K562 (cell line): ENCODE results near the gene NABP1. TPM values are rescaled to one million over a fixed set of nuclear protein-coding genes. Genes with fewer than 3 reads are reported as not detected.

ENCODE experiments used
- BCOR ChIP-seq: fragments of 450-650 bp; IDR thresholded peaks from 2 replicates; pipeline ENCODE4 v1.6.1; 2016
- ELF1 ChIP-seq: fragments of 200-800 bp; sonication (Bioruptor generic); IDR thresholded peaks from 2 replicates; pipeline ENCODE4 v1.6.1; 2016; ENCODE audit warnings: missing genetic modification characterization, missing compliant biosample characterization
- FOXM1 ChIP-seq, 2 experiments: fragments of 450-650 bp in 1 of 2; sonication (generic) in 1 of 2; formaldehyde crosslinking in 1 of 2; IDR thresholded peaks; 2 replicates each; pipeline versions ENCODE4 v1.6.1 to v1.9.0; 2017 to 2022; ENCODE audit warnings: low read depth in 2 of 2, mild to moderate bottlenecking in 2 of 2, missing genetic modification reagents in 1 of 2, moderate library complexity in 1 of 2
- HDAC8 ChIP-seq: fragments of 450-650 bp; IDR thresholded peaks from 2 replicates; pipeline ENCODE4 v1.6.1; 2016; ENCODE audit warnings: mild to moderate bottlenecking, missing genetic modification characterization, moderate library complexity, missing compliant biosample characterization
- JUND ChIP-seq, 2 experiments: IDR thresholded peaks; 2 replicates in 1 of 2; 3 replicates in 1 of 2; pipeline ENCODE4 v1.6.1; 2011; ENCODE audit warnings: borderline replicate concordance in 2 of 2, low read depth in 2 of 2, low read length in 2 of 2, improper control_type of control experiment in 1 of 2, missing biosample characterization in 1 of 2, missing genetic modification characterization in 1 of 2, missing genetic modification reagents in 1 of 2
- PCBP1 ChIP-seq: fragments of 200-400 bp; formaldehyde crosslinking; IDR thresholded peaks from 2 replicates; pipeline ENCODE4 v1.6.1; 2018; ENCODE audit warnings: mild to moderate bottlenecking, low read depth, low read length; ENCODE audit not compliant: poor library complexity, severe bottlenecking
- RBBP5 ChIP-seq: fragments of 200-600 bp; sonication (generic); IDR thresholded peaks from 2 replicates; pipeline ENCODE4 v1.6.1; 2012; ENCODE audit warnings: borderline replicate concordance, mild to moderate bottlenecking, low read length, control low read depth, inconsistent platforms; ENCODE audit not compliant: insufficient read depth, poor library complexity, severe bottlenecking
- SMARCE1 ChIP-seq: fragments of 450-650 bp; IDR thresholded peaks from 2 replicates; pipeline ENCODE4 v1.7.1; 2016; ENCODE audit warnings: mild to moderate bottlenecking
- SREBF2 ChIP-seq: sonication (generic); formaldehyde crosslinking; IDR thresholded peaks from 2 replicates; pipeline ENCODE4 v1.4.0; 2020; ENCODE audit warnings: mild to moderate bottlenecking, missing genetic modification reagents
- TEAD1 ChIP-seq, 2 experiments: fragments of 450-650 bp in 1 of 2; sonication (generic) in 1 of 2; formaldehyde crosslinking; IDR thresholded peaks; 2 replicates each; pipeline versions ENCODE4 v1.4.0 to v1.8.0; 2020 to 2022; ENCODE audit warnings: mild to moderate bottlenecking in 2 of 2, missing genetic modification reagents in 1 of 2
- TEAD4 ChIP-seq, 2 experiments: sonication (generic) in 1 of 2; formaldehyde crosslinking in 1 of 2; IDR thresholded peaks; 2 replicates each; pipeline versions ENCODE4 v1.6.1 to v1.8.0; 2012 to 2022; ENCODE audit warnings: borderline replicate concordance in 1 of 2, inconsistent platforms in 1 of 2, low read length in 1 of 2, mild to moderate bottlenecking in 1 of 2, missing genetic modification reagents in 1 of 2
- ZNF224 ChIP-seq: sonication (generic); formaldehyde crosslinking; IDR thresholded peaks from 2 replicates; pipeline ENCODE4 v1.8.0; 2022; ENCODE audit warnings: mild to moderate bottlenecking, missing genetic modification reagents
- ZNF354B ChIP-seq: fragments of 250-450 bp; sonication (Bioruptor Pico); IDR thresholded peaks from 2 replicates; pipeline ENCODE4 v1.4.0; 2020
- ZNF384 ChIP-seq: IDR thresholded peaks from 2 replicates; pipeline ENCODE4 v1.6.1; 2012; ENCODE audit warnings: low read depth, low read length, improper control_type of control experiment
- ZNF431 ChIP-seq: sonication (generic); formaldehyde crosslinking; IDR thresholded peaks from 2 replicates; pipeline ENCODE4 v1.8.0; 2022; ENCODE audit warnings: mild to moderate bottlenecking, missing genetic modification reagents
- polyA plus RNA-seq, 8 experiments: library from polyadenylated mRNA; depleted of rRNA in 4 of 8; stranded (reverse) in 5 of 8; unstranded in 3 of 8; fragments of >200 nt; fragmentation: Nextera tagmentation in 2 of 8; fragmentation: Illumina TruSeq in 1 of 8; extraction: Ambion mirVana in 2 of 8; extraction: Trizol in 1 of 8; gene quantifications; 2 replicates each; pipeline versions ENCODE4 v1.2.1 to v1.2.3, GENCODE V29; 2011 to 2014; ENCODE audit warnings: inconsistent platforms in 1 of 8, missing spikeins in 1 of 8
- total RNA-seq, 7 experiments: library from RNA; depleted of rRNA in 6 of 7; stranded (reverse); fragments of >200 nt in 6 of 7; fragmentation: Illumina TruSeq in 2 of 7; extraction: Trizol in 2 of 7; gene quantifications; 2 replicates each; pipeline versions ENCODE4 v1.2.1 to v1.2.3, GENCODE V29; 2011 to 2021; ENCODE audit warnings: low replicate concordance in 1 of 7
- TF ChIP-seq, protein P1 (sequence below): fragments of 450-650 bp; formaldehyde crosslinking; IDR thresholded peaks from 2 replicates; pipeline ENCODE4 v1.4.0; 2022; ENCODE audit warnings: missing genetic modification characterization
- TF ChIP-seq, protein P2 (sequence below): sonication (generic); formaldehyde crosslinking; IDR thresholded peaks from 2 replicates; pipeline ENCODE4 v1.8.0; 2022; ENCODE audit warnings: mild to moderate bottlenecking, missing genetic modification reagents
- TF ChIP-seq, protein P3 (sequence below): fragments of 200-800 bp; sonication (Bioruptor generic); IDR thresholded peaks from 2 replicates; pipeline ENCODE4 v1.6.1; 2017; ENCODE audit warnings: missing genetic modification characterization, missing compliant biosample characterization

The NABP1 gene
- total and polyA plus RNA-seq, 9 of the 15 experiments (the other 6 are each of a cell fraction or from before 2014, with no cell fraction given): 12.8 to 44.0 (median 20.2) TPM

DNA sequence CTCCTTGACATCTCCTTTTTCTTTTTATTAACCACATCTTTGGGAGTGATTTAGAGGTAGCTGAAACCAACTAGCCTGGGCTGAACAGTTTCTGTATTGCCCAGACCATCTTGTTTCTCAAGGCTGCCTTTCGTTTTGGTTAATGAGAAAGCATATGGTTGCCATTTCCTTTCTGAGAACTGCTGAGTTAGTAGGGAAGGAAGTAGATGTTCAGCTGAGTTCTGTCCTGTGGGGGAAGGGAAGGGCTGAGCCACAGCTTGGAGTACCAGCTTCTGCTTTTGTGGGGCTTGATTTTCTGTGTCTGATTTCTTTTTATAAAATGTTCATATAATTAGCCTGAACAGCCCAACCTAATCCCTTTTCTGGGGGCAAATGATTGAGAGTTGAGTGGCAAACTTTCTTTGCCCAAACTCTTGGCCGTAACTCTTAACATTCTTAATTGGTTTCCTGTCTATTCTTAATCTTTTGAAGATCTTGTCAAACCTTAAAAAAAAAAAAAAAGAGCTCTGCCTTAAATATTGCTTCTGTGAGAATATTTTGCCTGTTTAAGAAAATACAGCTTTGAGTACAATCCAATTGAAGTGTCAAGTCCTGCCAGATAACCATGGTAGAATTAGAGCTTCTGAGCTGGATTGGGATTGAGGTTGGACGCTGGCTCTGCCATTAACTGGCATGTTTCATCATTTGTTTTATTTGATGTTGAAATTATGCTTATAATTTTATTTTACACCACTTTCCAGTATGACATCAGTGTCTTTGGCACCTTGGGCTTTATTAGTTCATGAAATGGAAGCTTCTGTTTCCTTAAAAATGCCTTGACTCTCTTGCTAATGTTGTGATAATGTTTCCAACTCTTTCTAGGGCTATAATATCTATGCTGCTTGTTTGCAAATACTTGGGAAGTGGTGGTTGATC, 1.9 kb upstream of the NABP1 start (continued):
- 0 out of 2 replicates have a peak, but pooled peaks have one; percentile 24 for TF ChIP-seq SMARCE1
- TF ChIP-seq, protein P1, sequence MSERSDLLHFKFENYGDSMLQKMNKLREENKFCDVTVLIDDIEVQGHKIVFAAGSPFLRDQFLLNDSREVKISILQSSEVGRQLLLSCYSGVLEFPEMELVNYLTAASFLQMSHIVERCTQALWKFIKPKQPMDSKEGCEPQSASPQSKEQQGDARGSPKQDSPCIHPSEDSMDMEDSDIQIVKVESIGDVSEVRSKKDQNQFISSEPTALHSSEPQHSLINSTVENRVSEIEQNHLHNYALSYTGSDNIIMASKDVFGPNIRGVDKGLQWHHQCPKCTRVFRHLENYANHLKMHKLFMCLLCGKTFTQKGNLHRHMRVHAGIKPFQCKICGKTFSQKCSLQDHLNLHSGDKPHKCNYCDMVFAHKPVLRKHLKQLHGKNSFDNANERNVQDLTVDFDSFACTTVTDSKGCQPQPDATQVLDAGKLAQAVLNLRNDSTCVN: no peak
- TF ChIP-seq ELF1 (tag): 0 out of 2 replicates have a peak, but pooled peaks have one; percentile 16
- TF ChIP-seq FOXM1 (IDR thresholded peaks at IDR 0.05; ENCODE audit: low read depth): no peak
- TF ChIP-seq FOXM1 (CRISPR knock-in tag; IDR thresholded peaks at IDR 0.05; ENCODE audit: low read depth): no peak
- TF ChIP-seq SREBF2 (CRISPR knock-in tag): no peak
- peak; percentile 42; the same call in 1 of the 2 replicates for TF ChIP-seq TEAD4 (IDR thresholded peaks at IDR 0.05; ENCODE audit: low read length)
- TF ChIP-seq TEAD4 (CRISPR knock-in tag; IDR thresholded peaks at IDR 0.05; ENCODE audit: borderline replicate concordance): no peak
- TF ChIP-seq BCOR: no peak
- no peak for TF ChIP-seq ZNF431 (CRISPR knock-in tag)
- TF ChIP-seq, protein P2, sequence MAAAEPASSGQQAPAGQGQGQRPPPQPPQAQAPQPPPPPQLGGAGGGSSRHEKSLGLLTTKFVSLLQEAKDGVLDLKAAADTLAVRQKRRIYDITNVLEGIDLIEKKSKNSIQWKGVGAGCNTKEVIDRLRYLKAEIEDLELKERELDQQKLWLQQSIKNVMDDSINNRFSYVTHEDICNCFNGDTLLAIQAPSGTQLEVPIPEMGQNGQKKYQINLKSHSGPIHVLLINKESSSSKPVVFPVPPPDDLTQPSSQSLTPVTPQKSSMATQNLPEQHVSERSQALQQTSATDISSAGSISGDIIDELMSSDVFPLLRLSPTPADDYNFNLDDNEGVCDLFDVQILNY (CRISPR knock-in tag): no peak
- TF ChIP-seq ZNF354B (CRISPR knock-in tag): no peak
- TF ChIP-seq HDAC8 (tag): no peak
- TF ChIP-seq ZNF224 (CRISPR knock-in tag): no peak
- no peak for TF ChIP-seq TEAD1 (CRISPR knock-in tag; IDR thresholded peaks at IDR 0.05)
- TF ChIP-seq JUND (IDR thresholded peaks at IDR 0.05; ENCODE audit: borderline replicate concordance, low read depth, low read length): no peak
- TF ChIP-seq JUND (tag; IDR thresholded peaks at IDR 0.05; ENCODE audit: borderline replicate concordance, low read depth, low read length): peak; percentile 30; the same call in 1 of the 3 replicates
- peak; percentile 59 for TF ChIP-seq ZNF384
- TF ChIP-seq PCBP1: no peak
- TF ChIP-seq, protein P3, sequence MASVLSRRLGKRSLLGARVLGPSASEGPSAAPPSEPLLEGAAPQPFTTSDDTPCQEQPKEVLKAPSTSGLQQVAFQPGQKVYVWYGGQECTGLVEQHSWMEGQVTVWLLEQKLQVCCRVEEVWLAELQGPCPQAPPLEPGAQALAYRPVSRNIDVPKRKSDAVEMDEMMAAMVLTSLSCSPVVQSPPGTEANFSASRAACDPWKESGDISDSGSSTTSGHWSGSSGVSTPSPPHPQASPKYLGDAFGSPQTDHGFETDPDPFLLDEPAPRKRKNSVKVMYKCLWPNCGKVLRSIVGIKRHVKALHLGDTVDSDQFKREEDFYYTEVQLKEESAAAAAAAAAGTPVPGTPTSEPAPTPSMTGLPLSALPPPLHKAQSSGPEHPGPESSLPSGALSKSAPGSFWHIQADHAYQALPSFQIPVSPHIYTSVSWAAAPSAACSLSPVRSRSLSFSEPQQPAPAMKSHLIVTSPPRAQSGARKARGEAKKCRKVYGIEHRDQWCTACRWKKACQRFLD: peak; percentile 72; the same call in 1 of the 2 replicates
- peak; percentile 26 for TF ChIP-seq RBBP5
